A549 (cell line): Measurements from ENCODE around the gene DIPK1B.

Source experiments
- BHLHE40 ChIP-seq: IDR thresholded peaks from 2 replicates; pipeline ENCODE4 v1.6.1; 2012; ENCODE audit warnings: low read depth, low read length, inconsistent platforms
- CHD2 ChIP-seq: fragments of 150-350 bp; IDR thresholded peaks from 2 replicates; pipeline ENCODE4 v1.6.1; 2014; ENCODE audit warnings: low read length; ENCODE audit not compliant: partially characterized antibody
- CTCF ChIP-seq: fragments of >200 bp; sonication (Bioruptor Twin); formaldehyde crosslinking; IDR thresholded peaks from 3 replicates; pipeline ENCODE4 v1.5.1; 2016
- EP300 ChIP-seq, 2 experiments: fragments of >200 bp; sonication (Bioruptor Twin); formaldehyde crosslinking; IDR thresholded peaks; 2 replicates in 1 of 2; 3 replicates in 1 of 2; pipeline ENCODE4 v1.6.1; 2016 to 2017
- ESRRA ChIP-seq: fragments of 150-350 bp; IDR thresholded peaks from 2 replicates; pipeline ENCODE4 v1.6.1; 2014; ENCODE audit warnings: mild to moderate bottlenecking, low read length, borderline replicate concordance
- MAFK ChIP-seq: fragments of 450-650 bp; IDR thresholded peaks from 2 replicates; pipeline ENCODE4 v1.6.1; 2014; ENCODE audit not compliant: partially characterized antibody
- MAX ChIP-seq: IDR thresholded peaks from 2 replicates; pipeline ENCODE4 v1.6.1; 2012
- PBX3 ChIP-seq: IDR thresholded peaks from 2 replicates; pipeline ENCODE4 v1.6.1; 2012
- PHF8 ChIP-seq: fragments of 200-600 bp; sonication (generic); IDR thresholded peaks from 2 replicates; pipeline ENCODE4 v1.6.1; 2016; ENCODE audit warnings: low read depth, mild to moderate bottlenecking, antibody characterized with exemption, moderate library complexity, borderline replicate concordance
- POLR2A ChIP-seq: IDR thresholded peaks from 2 replicates; pipeline ENCODE4 v1.6.1; 2012; ENCODE audit warnings: mild to moderate bottlenecking, low read length
- RAD21 ChIP-seq, 2 experiments: fragments of >200 bp in 1 of 2; sonication (Bioruptor Twin) in 1 of 2; formaldehyde crosslinking in 1 of 2; IDR thresholded peaks in 1 of 2; conservative IDR thresholded peaks in 1 of 2; 2 replicates in 1 of 2; 3 replicates in 1 of 2; pipeline ENCODE4 v1.6.1; 2012 to 2018; ENCODE audit warnings: inconsistent platforms in 1 of 2
- RARB ChIP-seq: fragments of 250-450 bp; sonication (Bioruptor Pico); IDR thresholded peaks from 2 replicates; pipeline ENCODE4 v1.8.0; 2021; ENCODE audit warnings: mild to moderate bottlenecking, moderate library complexity
- REST ChIP-seq: fragments of 200-600 bp; sonication (generic); IDR thresholded peaks from 2 replicates; pipeline ENCODE4 v1.6.1; 2016; ENCODE audit warnings: antibody characterized with exemption, mild to moderate bottlenecking, moderate library complexity
- SMC3 ChIP-seq: fragments of >200 bp; sonication (Bioruptor Twin); formaldehyde crosslinking; IDR thresholded peaks from 3 replicates; pipeline ENCODE4 v1.6.1; 2018; ENCODE audit warnings: inconsistent platforms

- TF ChIP-seq ESRRA: no peak
- TF ChIP-seq CTCF: no peak
- no peak for TF ChIP-seq RAD21 (conservative IDR thresholded peaks at IDR 0.05 in 1 of 2, IDR thresholded peaks at IDR 0.05 in 1 of 2)
- TF ChIP-seq CHD2: no peak
- no peak for TF ChIP-seq MAFK
- no peak for TF ChIP-seq BHLHE40
- no peak for TF ChIP-seq RARB
- TF ChIP-seq MAX: no peak
- no peak for TF ChIP-seq POLR2A
- TF ChIP-seq EP300 (IDR thresholded peaks at IDR 0.05): no peak
- TF ChIP-seq REST: no peak
- no peak for TF ChIP-seq PHF8
- TF ChIP-seq PBX3: no peak
- TF ChIP-seq SMC3: no peak
Observed at GRCh38 chr9:136741883-136742571, 29.7 kb downstream of the DIPK1B start.
